ENCODE measurements around the gene DNAI2. TPM values are rescaled to one million over a fixed set of nuclear protein-coding genes. Genes with fewer than 3 reads are reported as not detected.

Gene DNAI2
- total RNA-seq, 4 donors from 2014 or later, result not detected

DNA sequence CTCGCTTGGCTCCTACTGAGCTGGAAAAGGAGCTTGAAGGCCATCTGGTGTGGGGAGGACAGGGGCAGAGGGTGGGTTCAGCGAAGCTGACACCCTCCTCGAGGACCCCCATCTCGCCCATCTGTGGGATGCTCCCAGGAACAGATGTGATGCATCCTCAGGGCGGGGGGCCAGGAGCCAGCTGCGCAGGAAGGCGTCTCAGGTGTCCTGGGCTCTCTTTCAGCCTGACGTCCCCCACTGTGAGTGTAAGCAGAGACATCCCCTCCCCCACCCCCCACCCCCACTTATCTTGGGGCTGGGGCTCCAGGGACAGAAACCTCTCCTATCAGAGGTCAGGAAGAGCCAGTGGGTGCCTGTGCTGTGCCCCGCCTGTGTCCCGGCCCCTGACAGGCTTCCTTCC is 68.2 kb downstream of the DNAI2 start:
- TF ChIP-seq, protein P1, sequence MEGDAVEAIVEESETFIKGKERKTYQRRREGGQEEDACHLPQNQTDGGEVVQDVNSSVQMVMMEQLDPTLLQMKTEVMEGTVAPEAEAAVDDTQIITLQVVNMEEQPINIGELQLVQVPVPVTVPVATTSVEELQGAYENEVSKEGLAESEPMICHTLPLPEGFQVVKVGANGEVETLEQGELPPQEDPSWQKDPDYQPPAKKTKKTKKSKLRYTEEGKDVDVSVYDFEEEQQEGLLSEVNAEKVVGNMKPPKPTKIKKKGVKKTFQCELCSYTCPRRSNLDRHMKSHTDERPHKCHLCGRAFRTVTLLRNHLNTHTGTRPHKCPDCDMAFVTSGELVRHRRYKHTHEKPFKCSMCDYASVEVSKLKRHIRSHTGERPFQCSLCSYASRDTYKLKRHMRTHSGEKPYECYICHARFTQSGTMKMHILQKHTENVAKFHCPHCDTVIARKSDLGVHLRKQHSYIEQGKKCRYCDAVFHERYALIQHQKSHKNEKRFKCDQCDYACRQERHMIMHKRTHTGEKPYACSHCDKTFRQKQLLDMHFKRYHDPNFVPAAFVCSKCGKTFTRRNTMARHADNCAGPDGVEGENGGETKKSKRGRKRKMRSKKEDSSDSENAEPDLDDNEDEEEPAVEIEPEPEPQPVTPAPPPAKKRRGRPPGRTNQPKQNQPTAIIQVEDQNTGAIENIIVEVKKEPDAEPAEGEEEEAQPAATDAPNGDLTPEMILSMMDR (IDR thresholded peaks at IDR 0.05 in 4 of 5, conservative IDR thresholded peaks at IDR 0.05 in 1 of 5), result no peak
- no peak for TF ChIP-seq POLR2A (IDR thresholded peaks at IDR 0.05)
- Histone ChIP-seq H3K4me3 (no peak overlapping the region), H3K4me1 (no peaks in the 10 kb centered on the region), H3K36me3 (no peaks in the 10 kb centered on the region), H3K9me3 (no peaks in the 10 kb centered on the region), H3K27me3 (peaks cover 0 to 5% (median 0%) of the 10 kb centered on the region in 3 donors), H3K27ac (no peak overlapping the region)
- in situ Hi-C loops (cut with MboI; ENCODE audit: low sequenced_read_pairs in 4 of 4) (no loop called here), intact Hi-C loops (cut with DNase I; ENCODE audit: low total_unique reads) (no loop called here)
- no peak for DNase-seq
- ATAC-seq, result no peak

DNA sequence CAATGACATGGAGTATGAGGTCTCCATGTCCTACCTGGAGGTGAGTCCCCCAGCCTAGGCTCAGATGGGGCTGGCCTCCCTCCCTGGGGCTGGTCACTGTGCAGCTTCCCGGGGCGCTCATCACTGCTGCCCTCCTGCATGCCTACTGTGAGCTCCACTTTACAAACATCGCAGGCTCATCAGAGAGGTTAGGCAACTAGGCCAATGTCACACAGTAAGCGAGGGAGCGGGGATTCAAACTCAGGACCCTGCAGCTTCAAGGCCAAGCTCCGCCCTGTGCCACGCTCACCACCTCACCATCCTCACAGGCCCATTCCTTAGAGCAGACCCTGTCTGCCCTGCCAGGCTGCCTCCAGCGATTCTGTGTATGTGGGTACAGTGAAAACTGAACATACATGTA is 69.1 kb downstream of the DNAI2 start:
- H3K4me3 ChIP-seq, result no peak overlapping the region
- H3K27ac ChIP-seq, result no peak overlapping the region
- H3K27me3 ChIP-seq, result no peaks in the 10 kb centered on the region
- DNase-seq, result no peak
- ATAC-seq, result no peak
- intact Hi-C loops (cut with DNase I; ENCODE audit: low total_unique reads) (no loop called here), in situ Hi-C loops (cut with MboI; ENCODE audit: low sequenced_read_pairs in 4 of 4) (no loop called here)
- no peaks in the 10 kb centered on the region for H3K4me1 ChIP-seq
- H3K36me3 ChIP-seq, result no peaks in the 10 kb centered on the region
- TF ChIP-seq, protein P1 (IDR thresholded peaks at IDR 0.05 in 4 of 5, conservative IDR thresholded peaks at IDR 0.05 in 1 of 5), result no peak
- no peak for TF ChIP-seq POLR2A (IDR thresholded peaks at IDR 0.05)
- H3K9me3 ChIP-seq, result no peaks in the 10 kb centered on the region

DNA sequence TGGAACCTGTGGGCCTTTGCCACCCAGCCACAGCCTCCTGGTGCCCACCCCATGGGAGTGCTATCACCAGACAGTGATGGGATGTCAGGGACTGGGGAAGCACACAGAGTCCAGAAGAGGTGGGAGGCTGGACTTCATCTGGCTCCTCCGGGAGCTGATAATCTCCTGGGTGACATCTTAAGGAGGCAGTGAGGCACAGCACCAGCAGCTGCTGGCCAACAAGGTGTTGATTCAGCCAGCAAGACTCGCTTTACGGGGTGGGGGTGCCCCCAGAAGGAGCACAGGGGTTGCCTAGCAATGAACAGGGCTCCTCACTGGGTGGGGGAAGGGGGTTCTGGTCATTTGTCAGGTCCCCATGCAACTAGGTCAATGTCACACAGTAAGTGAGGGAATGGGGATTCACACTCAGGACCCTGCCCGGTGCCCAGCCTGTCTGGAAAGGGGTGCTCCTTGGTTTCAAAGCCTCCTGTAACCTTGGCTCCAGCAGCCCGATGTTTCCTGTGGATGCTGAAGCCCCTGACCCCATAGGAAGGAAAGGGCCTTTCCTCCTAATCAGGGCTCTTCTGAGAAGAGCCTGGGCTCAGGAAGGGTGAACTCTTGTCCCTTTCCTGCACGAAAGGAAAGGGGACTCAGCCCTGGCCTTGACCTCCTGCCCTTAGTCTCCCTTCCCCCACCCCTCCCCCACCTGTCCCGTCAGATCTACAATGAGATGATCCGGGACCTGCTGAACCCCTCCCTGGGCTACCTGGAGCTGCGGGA is 69.7 kb downstream of the DNAI2 start:
- no peak for TF ChIP-seq POLR2A (IDR thresholded peaks at IDR 0.05)
- TF ChIP-seq, protein P1 (IDR thresholded peaks at IDR 0.05 in 4 of 5, conservative IDR thresholded peaks at IDR 0.05 in 1 of 5), result no peak
- ATAC-seq, result no peak
- no peak overlapping the region for H3K27ac ChIP-seq
- DNase-seq, result no peak
- no peaks in the 10 kb centered on the region for H3K27me3 ChIP-seq
- in situ Hi-C loops (cut with MboI; ENCODE audit: low sequenced_read_pairs in 4 of 4), result no loop called here
- no peak overlapping the region for H3K4me3 ChIP-seq
- H3K4me1 ChIP-seq, result no peaks in the 10 kb centered on the region
- intact Hi-C loops (cut with DNase I; ENCODE audit: low total_unique reads), result no loop called here
- no peaks in the 10 kb centered on the region for H3K9me3 ChIP-seq
- no peaks in the 10 kb centered on the region for H3K36me3 ChIP-seq

DNA sequence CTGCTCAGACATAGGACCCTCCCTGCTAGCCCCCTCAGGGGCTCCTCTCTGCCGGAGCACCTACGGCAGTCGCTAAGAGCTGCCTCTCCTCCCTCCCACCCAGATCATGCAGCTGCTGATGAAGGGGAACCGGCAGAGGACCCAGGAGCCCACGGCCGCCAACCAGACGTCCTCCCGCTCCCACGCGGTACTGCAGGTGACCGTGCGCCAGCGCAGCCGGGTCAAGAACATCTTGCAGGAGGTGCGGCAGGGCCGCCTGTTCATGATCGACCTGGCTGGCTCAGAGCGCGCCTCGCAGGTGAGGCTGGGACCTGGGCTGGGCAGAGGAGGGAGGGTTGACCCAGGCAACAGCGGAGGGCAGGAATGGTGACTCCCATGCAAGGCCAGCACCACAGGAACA is 70.6 kb downstream of the DNAI2 start:
- Histone ChIP-seq H3K27me3 (no peaks in the 10 kb centered on the region), H3K36me3 (no peaks in the 10 kb centered on the region), H3K27ac (no peak overlapping the region), H3K4me3 (no peak overlapping the region), H3K4me1 (no peaks in the 10 kb centered on the region), H3K9me3 (no peaks in the 10 kb centered on the region)
- in situ Hi-C loops (cut with MboI; ENCODE audit: low sequenced_read_pairs in 4 of 4), result no loop called here
- DNase-seq (no peak), ATAC-seq (no peak)
- no peak for TF ChIP-seq POLR2A (IDR thresholded peaks at IDR 0.05)
- TF ChIP-seq, protein P1 (IDR thresholded peaks at IDR 0.05 in 4 of 5, conservative IDR thresholded peaks at IDR 0.05 in 1 of 5), result no peak
- intact Hi-C loops (cut with DNase I; ENCODE audit: low total_unique reads), result no loop called here
